CD4-positive, alpha-beta T cell treated with Interleukin-10 for 1 hour (primary cell): ENCODE measurements around the gene CSNK2B.

ENCODE experiments used
- DNase-seq: peaks from one replicate; pipeline ENCODE4 v3.0.0-alpha.2; 2020

CSNK2B gene

GRCh38 chr6:31639043-31639442 lies 26.8 kb upstream of the CSNK2B start:
- DNase-seq: no peak

GRCh38 chr6:31639449-31639861 lies 26.4 kb upstream of the CSNK2B start:
- DNase-seq: no peak

- DNase-seq: no peak
Measured at GRCh38 chr6:31640612-31641011, 25.3 kb upstream of the CSNK2B start.

GRCh38 chr6:31641370-31641769 lies 24.5 kb upstream of the CSNK2B start:
- no peak for DNase-seq

GRCh38 chr6:31642798-31643570 lies 22.9 kb upstream of the CSNK2B start:
- DNase-seq: no peak

- DNase-seq: no peak
Measured at GRCh38 chr6:31643818-31644454, 21.9 kb upstream of the CSNK2B start.

DNA sequence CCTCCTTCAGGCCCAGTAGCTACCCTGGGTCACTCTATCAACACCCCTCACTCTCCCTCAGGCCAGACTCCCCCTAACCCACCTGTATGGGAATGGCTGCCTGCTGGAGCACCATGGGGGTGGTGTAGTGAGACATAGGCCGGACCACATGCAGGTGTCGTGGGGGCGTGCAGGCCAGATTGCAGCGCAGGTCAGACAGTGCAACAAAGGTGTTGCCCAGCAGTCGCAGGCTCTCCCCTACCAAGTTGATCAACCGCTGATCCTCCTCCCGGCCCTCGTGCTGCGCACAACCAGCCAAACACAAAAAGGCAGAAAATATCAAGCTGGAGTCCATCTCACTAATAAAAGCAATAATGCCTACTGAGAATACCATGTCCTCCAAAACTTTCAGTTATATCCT lies 20.6 kb upstream of the CSNK2B start:
- no peak for DNase-seq

- DNase-seq: no peak
Measured at GRCh38 chr6:31651602-31652191, 14.2 kb upstream of the CSNK2B start.

DNA sequence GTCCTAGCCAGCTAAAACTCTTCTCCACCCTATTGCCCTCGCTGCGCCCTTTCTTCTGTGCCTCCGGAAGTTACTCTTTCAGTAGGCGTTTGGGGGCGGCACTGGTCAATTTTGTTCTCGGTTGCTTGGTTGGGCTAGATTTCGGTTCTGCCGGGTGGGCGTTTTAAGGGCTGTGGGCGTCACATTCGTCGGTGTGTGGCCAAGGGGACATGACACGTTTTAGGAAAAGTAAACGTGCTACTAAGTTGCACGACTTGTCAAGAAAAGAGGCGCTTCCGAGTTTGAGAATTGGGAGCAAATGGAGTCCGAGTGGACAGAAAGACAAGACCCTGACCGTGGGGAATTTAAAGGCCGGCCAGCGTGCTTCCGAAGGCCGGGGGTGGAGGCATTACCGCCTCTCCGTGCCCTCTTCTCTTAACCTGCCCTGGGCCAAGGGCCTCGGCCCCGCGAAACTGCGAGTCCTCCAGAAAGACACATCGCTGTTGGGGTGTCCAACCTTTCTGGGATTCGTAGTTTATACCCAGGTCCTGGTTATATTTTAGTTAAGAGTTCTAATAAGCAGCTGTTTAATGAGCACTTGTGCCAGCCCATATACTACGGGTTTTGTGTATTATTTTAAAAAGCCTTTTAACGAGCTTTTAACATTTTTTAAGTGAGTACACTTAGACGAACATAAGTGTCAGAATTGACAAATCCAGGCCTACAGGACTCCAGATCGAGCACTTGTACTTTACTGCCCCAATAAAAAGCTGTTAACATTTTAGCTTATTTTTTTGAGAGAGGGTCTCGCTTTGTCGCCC lies 12.8 kb upstream of the CSNK2B start:
- no peak for DNase-seq

- DNase-seq: no peak
Measured at GRCh38 chr6:31654574-31655348, 11.1 kb upstream of the CSNK2B start.

DNA sequence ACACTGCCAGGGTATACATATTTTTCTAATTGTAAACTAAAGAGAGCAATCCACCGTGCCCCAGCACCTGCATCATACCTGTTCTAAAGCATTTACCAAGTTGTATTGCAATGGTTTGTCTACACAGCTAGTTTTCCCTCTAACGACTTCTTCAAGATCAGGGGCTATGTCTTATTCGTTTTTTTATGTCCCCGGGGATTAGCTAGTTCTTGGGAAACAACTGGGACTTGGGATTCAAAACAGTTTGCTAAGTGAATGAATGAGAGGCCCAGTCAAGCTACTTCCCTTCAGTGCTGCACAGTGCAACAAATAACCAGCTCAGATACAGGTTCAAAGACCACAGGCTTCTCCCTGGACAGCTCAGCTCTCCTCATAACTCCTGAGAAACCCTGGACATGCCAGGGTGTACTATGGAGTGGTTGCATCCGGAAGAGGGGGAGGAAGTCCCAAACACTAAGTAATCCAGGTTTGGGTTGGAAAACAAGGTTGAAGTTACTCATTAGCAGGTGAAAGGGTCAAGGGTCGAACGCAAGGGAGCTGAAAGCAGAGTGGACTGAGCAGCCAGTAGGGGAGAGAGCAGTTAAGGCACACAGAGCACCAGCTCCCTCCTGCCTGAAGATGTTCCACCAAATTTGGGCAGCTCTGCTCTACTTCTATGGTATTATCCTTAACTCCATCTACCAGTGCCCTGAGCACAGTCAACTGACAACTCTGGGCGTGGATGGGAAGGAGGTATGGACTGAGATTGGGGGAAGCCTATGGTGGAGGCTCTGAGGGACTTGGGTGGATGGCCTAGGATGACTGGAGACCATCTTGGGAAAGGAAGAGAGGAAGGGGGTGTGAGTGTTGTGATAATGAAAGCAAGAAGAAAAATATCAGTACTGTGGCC lies 10.3 kb upstream of the CSNK2B start, which contains the start of gene APOM:
APOM (plus strand) TSS at position 546 of the 889 bp plus-strand sequence; CDS start at position 619, 73 bp downstream.
- DNase-seq: no peak

- peak; percentile 44 for DNase-seq
Measured at GRCh38 chr6:31657406-31658157, 8.3 kb upstream of the CSNK2B start.

DNA sequence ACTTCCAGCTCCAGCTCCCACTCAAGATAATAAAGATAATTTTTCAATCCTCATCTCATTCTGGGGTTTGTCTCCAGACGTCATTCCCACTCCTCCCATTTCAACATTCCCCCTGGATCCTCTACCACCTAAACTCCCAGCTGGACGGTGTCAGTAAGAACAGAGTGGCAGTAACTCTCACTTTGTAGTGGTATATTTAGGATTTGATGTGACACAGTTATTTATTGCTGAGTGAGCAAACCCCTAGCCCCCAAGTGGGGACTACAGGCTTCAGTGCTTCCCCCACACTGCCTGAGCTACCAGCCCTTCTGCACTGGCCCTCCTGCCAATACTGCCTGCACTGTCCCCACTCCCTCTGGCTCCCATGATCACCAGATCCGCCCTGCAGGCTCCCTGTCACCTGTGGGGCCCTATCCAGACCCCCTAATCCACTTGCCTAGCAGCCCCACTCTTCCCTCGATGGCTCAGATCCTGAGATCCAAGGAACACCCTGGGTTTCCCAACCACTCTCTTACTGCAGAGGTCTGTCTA lies 7.7 kb upstream of the CSNK2B start:
- no peak for DNase-seq

GRCh38 chr6:31658983-31659648 lies 6.8 kb upstream of the CSNK2B start:
- no peak for DNase-seq

- peak; percentile 47 for DNase-seq
Measured at GRCh38 chr6:31659649-31660380, 6.1 kb upstream of the CSNK2B start.

DNA sequence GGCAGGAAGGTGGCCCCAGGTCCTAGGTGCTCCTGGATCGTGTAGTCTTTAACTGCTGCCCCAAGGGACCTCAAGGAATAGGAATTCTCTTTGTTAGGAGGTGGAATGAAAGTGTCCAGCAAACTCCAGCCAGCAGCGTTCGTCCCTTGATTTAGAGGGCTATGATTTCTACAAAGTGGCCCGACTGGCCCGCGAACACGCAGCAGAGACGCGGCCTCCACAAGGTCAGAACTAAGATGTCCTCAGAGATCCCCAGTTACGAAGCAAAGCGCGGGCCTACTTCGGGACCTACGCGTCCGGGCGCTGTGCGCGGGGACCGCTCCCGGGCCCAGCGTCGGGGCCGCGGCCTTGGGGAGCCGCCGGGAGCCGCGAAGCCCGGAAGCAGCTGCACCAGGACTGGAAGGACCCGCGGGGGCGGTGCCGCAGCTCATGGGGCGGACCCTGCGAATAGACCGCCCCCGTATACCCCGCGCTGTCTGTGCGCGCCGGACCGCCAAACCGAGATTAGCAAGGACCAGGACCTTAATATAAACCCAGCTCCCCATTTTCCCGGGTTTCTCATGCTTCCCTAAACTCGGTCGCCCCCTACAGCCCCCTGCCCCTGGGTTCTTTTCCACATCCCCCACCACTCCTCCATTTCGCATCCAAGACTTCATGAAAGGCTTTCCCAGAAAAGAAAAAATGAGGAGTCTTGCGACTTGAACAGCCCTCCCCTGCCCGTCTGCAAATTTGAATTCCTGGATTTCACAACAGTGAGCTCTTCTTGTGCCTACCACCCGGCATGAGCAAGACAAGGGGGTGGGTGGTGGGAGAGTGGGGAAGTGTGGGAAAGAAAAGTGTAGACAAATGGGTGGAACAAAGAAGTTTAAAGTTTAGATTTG lies 5.3 kb upstream of the CSNK2B start, which contains the start of gene C6orf47:
C6orf47 (minus strand) TSS at position 398 of the 881 bp plus-strand sequence. CDS start 831 bp downstream, outside the sequence.
- DNase-seq: peak; percentile 79

- no peak for DNase-seq
Measured at GRCh38 chr6:31661262-31662123, 4.4 kb upstream of the CSNK2B start.
